HUES6 (cell line): ENCODE measurements around the gene KCNAB2.
"Not testable (repeated sequence)": the region's sequence is repeated elsewhere in the genome, so short reads cannot be mapped to it uniquely, and the experiment has no call there.

ENCODE experiments used
- H3K27ac ChIP-seq: 2 replicates; pipeline ENCODE4 v1.7.0; 2013; ENCODE audit warnings: low read depth, mild to moderate bottlenecking, low read length, inconsistent platforms
- H3K27me3 ChIP-seq: 2 replicates; pipeline ENCODE4 v1.6.1; 2013; ENCODE audit warnings: low read length; ENCODE audit not compliant: control insufficient read depth, insufficient read depth
- H3K36me3 ChIP-seq: 2 replicates; pipeline ENCODE4 v1.6.1; 2013; ENCODE audit warnings: low read length; ENCODE audit not compliant: control insufficient read depth, insufficient read depth
- H3K4me1 ChIP-seq: 2 replicates; pipeline ENCODE4 v1.6.1; 2013; ENCODE audit warnings: low read length; ENCODE audit not compliant: control insufficient read depth, insufficient read depth
- H3K4me3 ChIP-seq: 2 replicates; pipeline ENCODE4 v1.5.1; 2013; ENCODE audit warnings: low read depth, low read length
- H3K9ac ChIP-seq: one replicate; pipeline ENCODE4 v1.6.1; 2013; ENCODE audit warnings: mild to moderate bottlenecking, low read length
- H3K9me3 ChIP-seq: 2 replicates; pipeline ENCODE4 v1.6.1; 2013; ENCODE audit warnings: low read depth, low read length; ENCODE audit not compliant: control insufficient read depth, insufficient read depth

KCNAB2 gene

DNA sequence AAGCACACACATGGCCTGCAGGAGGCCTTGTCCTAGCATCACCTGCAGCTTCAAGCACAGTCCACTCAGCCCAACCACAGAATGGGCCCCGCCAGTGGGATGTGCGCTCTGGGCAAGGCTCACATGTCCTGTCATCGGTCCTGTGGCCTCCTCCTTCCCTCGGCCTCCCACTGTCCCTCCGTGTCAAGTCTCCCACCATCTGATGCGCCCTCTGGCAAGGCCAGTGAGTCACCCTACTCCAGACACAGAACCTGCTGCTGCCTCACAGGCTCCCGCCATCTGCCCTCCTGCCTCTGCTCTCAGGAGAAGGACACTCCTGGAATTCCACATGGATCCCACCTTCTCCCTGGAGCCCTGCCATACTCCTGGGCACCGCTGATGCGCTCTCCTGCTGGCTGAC, 14.2 kb downstream of the KCNAB2 start:
- no peaks in the 10 kb centered on the region for H3K4me1 ChIP-seq
- no peaks in the 10 kb centered on the region for H3K27me3 ChIP-seq

GRCh38 chr1:6062670-6063069, 17.0 kb downstream of the KCNAB2 start:
- H3K27me3 ChIP-seq: no peaks in the 10 kb centered on the region
- H3K9me3 ChIP-seq: no peaks in the 10 kb centered on the region
- no peak overlapping the region for H3K9ac ChIP-seq
- no peak overlapping the region for H3K4me3 ChIP-seq
- H3K4me1 ChIP-seq: no peaks in the 10 kb centered on the region
- no peak overlapping the region for H3K27ac ChIP-seq
- no peaks in the 10 kb centered on the region for H3K36me3 ChIP-seq

More for the DNA sequence above, 14.2 kb downstream of the KCNAB2 start:
- Histone ChIP-seq H3K4me3 (no peak overlapping the region), H3K9ac (no peak overlapping the region), H3K36me3 (no peaks in the 10 kb centered on the region), H3K9me3 (no peaks in the 10 kb centered on the region), H3K27ac (no peak overlapping the region)

DNA sequence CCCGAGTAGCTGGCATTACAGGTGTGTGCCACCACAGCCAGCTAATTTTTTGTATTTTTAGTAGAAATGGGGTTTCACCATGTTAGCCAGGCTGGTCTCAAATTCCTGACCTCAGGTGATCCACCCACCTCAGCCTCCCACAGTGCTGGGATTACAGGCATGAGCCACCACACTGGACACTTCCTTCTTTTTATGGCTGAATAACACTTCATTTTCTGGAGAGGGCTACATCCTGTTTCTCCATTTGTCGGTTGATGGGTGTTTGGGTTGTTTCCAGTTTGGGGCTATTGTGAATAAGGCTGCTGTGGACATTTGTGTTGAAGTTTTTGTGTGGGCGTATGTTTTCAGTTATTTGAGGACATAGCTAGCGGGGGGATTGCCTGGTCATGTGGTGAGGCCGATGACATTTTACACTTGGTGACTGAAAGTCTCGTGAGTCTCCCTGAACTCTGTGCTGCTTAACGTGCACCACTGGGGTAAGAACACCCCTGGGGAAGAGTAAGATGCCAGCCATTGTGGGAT, 17.9 kb downstream of the KCNAB2 start:
- not testable (repeated sequence) for H3K9ac ChIP-seq, H3K27me3 ChIP-seq, H3K4me1 ChIP-seq, H3K9me3 ChIP-seq, H3K4me3 ChIP-seq, H3K27ac ChIP-seq, H3K36me3 ChIP-seq

DNA sequence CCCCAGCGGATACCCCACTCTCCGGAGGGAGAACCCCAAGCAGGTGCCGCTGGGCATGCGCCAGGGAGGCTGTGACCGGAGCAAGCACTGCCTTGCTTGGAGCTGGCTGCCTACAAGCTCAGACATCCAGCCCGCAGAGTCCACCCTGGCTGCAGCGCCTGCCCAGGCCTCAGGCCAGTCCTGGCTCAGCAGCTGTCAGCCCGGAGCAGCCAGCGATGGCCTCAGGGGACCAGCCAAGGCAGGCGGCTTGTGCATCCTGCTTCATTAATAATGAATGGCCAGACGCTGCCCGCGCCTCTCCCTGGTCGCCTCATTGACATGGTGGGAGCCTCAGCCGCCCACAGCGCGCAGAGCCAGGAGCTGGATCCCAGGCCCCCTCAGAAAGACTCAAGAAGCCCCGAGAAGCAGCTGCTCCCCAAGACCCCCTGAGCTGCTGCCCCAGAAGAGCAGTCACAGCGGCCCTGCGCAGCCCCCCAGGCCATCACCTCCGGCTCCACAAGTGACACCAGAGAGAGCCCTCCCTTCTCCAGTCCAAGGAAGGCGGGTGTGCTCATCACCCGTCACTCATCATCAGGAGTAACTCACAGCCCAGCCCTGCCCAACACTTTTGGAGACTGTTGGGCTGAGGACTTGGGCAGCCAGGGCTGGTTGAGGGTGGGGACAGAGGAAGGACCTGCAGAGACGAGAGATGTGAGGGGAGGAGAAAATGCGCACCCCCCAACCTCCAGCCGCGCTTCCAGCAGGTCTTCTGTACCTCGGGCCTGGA, 19.6 kb downstream of the KCNAB2 start:
- H3K27me3 ChIP-seq: no peaks in the 10 kb centered on the region
- no peak overlapping the region for H3K4me3 ChIP-seq
- H3K9me3 ChIP-seq: no peaks in the 10 kb centered on the region
- H3K36me3 ChIP-seq: no peaks in the 10 kb centered on the region
- no peaks in the 10 kb centered on the region for H3K4me1 ChIP-seq
- no peak overlapping the region for H3K9ac ChIP-seq
- no peak overlapping the region; the same call in 1 of the 2 replicates for H3K27ac ChIP-seq

DNA sequence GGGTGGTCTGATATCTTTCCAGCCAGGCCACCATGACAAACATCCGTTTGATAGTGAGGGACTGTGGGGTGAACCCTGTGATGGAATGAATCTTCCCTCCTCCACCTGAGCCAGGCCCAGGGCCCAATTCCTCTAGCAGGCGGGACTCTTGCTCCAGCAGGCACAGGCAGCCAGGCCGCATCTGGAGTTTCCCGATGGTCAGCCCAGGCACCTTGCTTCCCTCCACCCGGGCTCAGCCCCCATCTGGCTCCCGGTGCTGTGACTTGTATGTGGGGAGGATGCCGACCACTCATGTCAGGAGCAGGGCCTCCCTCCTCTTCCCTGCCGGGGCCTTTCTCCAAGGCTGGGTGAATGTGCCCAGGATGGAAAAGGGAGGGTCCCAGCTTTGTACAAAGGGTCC, 21.0 kb downstream of the KCNAB2 start:
- no peaks in the 10 kb centered on the region for H3K9me3 ChIP-seq
- H3K27ac ChIP-seq: no peak overlapping the region
- no peaks in the 10 kb centered on the region for H3K4me1 ChIP-seq
- no peaks in the 10 kb centered on the region for H3K36me3 ChIP-seq
- H3K9ac ChIP-seq: no peak overlapping the region
- H3K4me3 ChIP-seq: no peak overlapping the region
- no peaks in the 10 kb centered on the region for H3K27me3 ChIP-seq

DNA sequence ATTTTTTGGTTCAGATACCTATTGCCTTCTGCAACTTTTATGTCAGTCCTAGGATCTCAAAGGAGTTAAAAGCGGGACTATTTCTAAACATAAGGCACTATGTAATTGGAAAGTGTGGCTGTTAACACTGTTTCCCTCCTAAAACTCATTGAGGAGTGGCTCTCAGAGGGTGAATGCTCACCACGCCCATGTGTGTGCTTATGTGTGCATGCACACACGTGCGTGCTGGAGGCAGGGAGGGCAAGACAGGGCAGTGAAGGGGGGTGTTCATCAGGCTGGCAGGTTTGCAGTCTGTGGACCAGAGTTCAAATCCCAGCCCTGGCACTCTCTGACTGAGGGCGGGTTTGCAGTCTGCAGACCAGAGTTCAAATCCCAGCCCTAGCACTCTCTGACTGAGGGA, 22.4 kb downstream of the KCNAB2 start:
- H3K27ac ChIP-seq: no peak overlapping the region
- H3K4me3 ChIP-seq: no peak overlapping the region
- H3K27me3 ChIP-seq: no peaks in the 10 kb centered on the region
- H3K9ac ChIP-seq: no peak overlapping the region
- no peaks in the 10 kb centered on the region for H3K36me3 ChIP-seq
- H3K4me1 ChIP-seq: no peaks in the 10 kb centered on the region
- no peaks in the 10 kb centered on the region for H3K9me3 ChIP-seq

- Histone ChIP-seq H3K9ac (no peak overlapping the region), H3K27ac (no peak overlapping the region), H3K4me1 (no peaks in the 10 kb centered on the region), H3K4me3 (no peak overlapping the region), H3K9me3 (no peaks in the 10 kb centered on the region), H3K27me3 (no peaks in the 10 kb centered on the region), H3K36me3 (no peaks in the 10 kb centered on the region)
Observed at GRCh38 chr1:6068932-6069331, 23.2 kb downstream of the KCNAB2 start.

- H3K4me3 ChIP-seq: no peak overlapping the region
- H3K9ac ChIP-seq: no peak overlapping the region
- H3K4me1 ChIP-seq: no peaks in the 10 kb centered on the region
- H3K9me3 ChIP-seq: no peaks in the 10 kb centered on the region
- H3K27ac ChIP-seq: no peak overlapping the region
- no peaks in the 10 kb centered on the region for H3K36me3 ChIP-seq
- H3K27me3 ChIP-seq: no peaks in the 10 kb centered on the region
Observed at GRCh38 chr1:6069573-6069972, 23.9 kb downstream of the KCNAB2 start.

DNA sequence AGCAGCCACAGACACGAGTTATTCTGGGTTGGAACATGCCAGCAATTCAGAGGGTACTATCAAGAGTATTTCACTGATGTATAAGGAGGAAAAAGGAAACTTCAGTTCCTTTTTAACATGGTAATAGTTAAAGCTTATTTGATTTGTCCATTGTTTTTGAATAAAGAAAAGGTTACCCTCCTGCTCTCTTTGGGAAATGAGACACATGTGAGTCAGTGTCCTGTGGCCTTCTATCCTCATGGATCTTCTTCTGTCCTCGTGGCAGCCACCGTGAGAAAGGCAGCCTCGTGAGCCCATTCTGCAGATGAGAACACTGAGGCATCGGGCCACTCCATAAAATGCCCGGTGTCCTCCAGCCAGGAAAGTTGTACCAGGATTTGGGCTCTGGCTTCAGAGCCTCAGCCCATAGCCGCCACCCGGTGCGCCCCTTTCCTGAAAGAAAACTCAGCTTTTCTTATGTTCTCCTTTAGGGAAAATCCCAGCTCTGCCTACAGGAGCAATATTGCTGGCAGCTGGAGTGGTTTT, 24.8 kb downstream of the KCNAB2 start:
- Histone ChIP-seq H3K4me1 (no peaks in the 10 kb centered on the region), H3K9me3 (no peaks in the 10 kb centered on the region), H3K27me3 (no peaks in the 10 kb centered on the region), H3K4me3 (no peak overlapping the region), H3K9ac (no peak overlapping the region), H3K36me3 (no peaks in the 10 kb centered on the region), H3K27ac (no peak overlapping the region)

- H3K27ac ChIP-seq: no peak overlapping the region
- no peaks in the 10 kb centered on the region for H3K27me3 ChIP-seq
- H3K4me3 ChIP-seq: no peak overlapping the region
- no peaks in the 10 kb centered on the region for H3K9me3 ChIP-seq
- H3K36me3 ChIP-seq: no peaks in the 10 kb centered on the region
- H3K4me1 ChIP-seq: no peaks in the 10 kb centered on the region
- no peak overlapping the region for H3K9ac ChIP-seq
Observed at GRCh38 chr1:6071219-6071618, 25.5 kb downstream of the KCNAB2 start.

DNA sequence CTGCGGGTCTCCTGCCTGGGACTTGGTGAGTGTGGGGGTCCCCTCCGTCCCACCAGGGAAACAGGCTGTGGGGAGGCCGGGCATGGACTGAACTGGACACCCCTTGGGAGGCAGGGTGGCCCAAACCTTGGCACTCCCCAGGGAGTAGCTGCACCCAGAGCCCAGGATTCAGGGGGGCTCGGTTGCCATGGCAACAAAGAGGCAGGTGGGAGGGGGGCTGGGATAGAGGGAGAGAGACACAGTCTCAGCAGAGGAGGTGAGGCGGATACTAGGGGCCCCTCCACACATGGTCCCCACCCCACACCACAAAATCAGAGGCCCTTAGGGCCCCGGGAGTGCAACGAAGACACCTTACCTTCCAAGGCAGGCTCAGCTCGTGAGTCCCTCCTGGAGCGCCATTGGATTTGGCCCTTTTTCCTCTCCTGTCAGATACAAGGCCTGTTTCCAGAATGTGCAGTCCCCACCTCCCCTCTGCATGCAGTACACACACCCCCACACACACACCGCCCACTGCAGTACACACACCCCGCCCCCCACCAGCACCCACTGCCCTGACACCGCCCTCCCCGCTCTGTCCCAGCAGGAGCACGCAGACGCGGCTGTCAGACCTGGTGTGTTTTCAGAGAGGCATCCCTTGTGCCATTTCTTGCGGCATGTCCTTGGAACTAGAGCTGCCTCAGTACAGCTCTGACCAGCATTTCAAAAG, 27.2 kb downstream of the KCNAB2 start:
- Histone ChIP-seq H3K9ac (no peak overlapping the region), H3K36me3 (no peaks in the 10 kb centered on the region), H3K4me3 (no peak overlapping the region), H3K4me1 (no peaks in the 10 kb centered on the region), H3K9me3 (no peaks in the 10 kb centered on the region), H3K27ac (no peak overlapping the region), H3K27me3 (no peaks in the 10 kb centered on the region)
